HepG2 (cell line): ENCODE data around the gene DEPDC5. TPM values are rescaled to one million over a fixed set of nuclear protein-coding genes. Genes with fewer than 3 reads are reported as not detected.

ENCODE experiments used
- CBX5 ChIP-seq: sonication (generic); formaldehyde crosslinking; IDR thresholded peaks from 2 replicates; pipeline ENCODE4 v1.4.0; 2020; ENCODE audit warnings: missing genetic modification reagents, borderline replicate concordance
- ELF1 ChIP-seq: sonication (generic); formaldehyde crosslinking; IDR thresholded peaks from 2 replicates; pipeline ENCODE4 v1.4.0; 2020; ENCODE audit warnings: missing genetic modification reagents
- ETV5 ChIP-seq: IDR thresholded peaks from 2 replicates; pipeline ENCODE4 v1.6.1; 2018; ENCODE audit warnings: missing biosample characterization, missing genetic modification reagents, inconsistent platforms, borderline replicate concordance
- FOXK1 ChIP-seq: sonication (generic); formaldehyde crosslinking; IDR thresholded peaks from 2 replicates; pipeline ENCODE4 v1.4.0; 2020; ENCODE audit warnings: low read depth, missing genetic modification reagents, borderline replicate concordance
- GATAD2A ChIP-seq: IDR thresholded peaks from 2 replicates; pipeline ENCODE4 v1.6.1; 2016
- HDAC6 ChIP-seq: fragments of 200-600 bp; sonication (generic); IDR thresholded peaks from 2 replicates; pipeline ENCODE4 v1.7.0; 2017; ENCODE audit warnings: mild to moderate bottlenecking, antibody characterized with exemption, low read length, low read depth
- KDM1A ChIP-seq: IDR thresholded peaks from 2 replicates; pipeline ENCODE4 v1.6.1; 2016; ENCODE audit warnings: missing compliant biosample characterization
- KLF16 ChIP-seq, 2 experiments: sonication (generic) in 1 of 2; formaldehyde crosslinking in 1 of 2; IDR thresholded peaks; 2 replicates each; pipeline versions ENCODE4 v1.6.1 to v1.8.0; 2016 to 2023; ENCODE audit warnings: missing genetic modification reagents in 2 of 2, missing compliant biosample characterization in 1 of 2
- MAFK ChIP-seq, 2 experiments: IDR thresholded peaks in 1 of 2; conservative IDR thresholded peaks in 1 of 2; 2 replicates each; pipeline ENCODE4 v1.6.1; 2011; ENCODE audit warnings: improper control_type of control experiment in 2 of 2, low read length in 2 of 2
- MIXL1 ChIP-seq: IDR thresholded peaks from 2 replicates; pipeline ENCODE4 v1.6.1; 2016
- MYC ChIP-seq: sonication (generic); formaldehyde crosslinking; IDR thresholded peaks from 2 replicates; pipeline ENCODE4 v1.9.0; 2021; ENCODE audit warnings: missing genetic modification reagents, borderline replicate concordance
- NFYB ChIP-seq: sonication (generic); formaldehyde crosslinking; IDR thresholded peaks from 2 replicates; pipeline ENCODE4 v1.4.0; 2020; ENCODE audit warnings: missing genetic modification reagents
- NR2F6 ChIP-seq, 2 experiments: IDR thresholded peaks; 2 replicates each; pipeline ENCODE4 v1.6.1; 2016; ENCODE audit warnings: antibody characterized with exemption in 1 of 2, mild to moderate bottlenecking in 1 of 2
- SIN3A ChIP-seq: IDR thresholded peaks from 2 replicates; pipeline ENCODE4 v1.6.1; 2011; ENCODE audit warnings: low read depth, mild to moderate bottlenecking, control low read depth, low read length, borderline replicate concordance
- SIX4 ChIP-seq: sonication (generic); formaldehyde crosslinking; IDR thresholded peaks from 2 replicates; pipeline ENCODE4 v1.4.0; 2020; ENCODE audit warnings: missing genetic modification reagents
- ZNF10 ChIP-seq: sonication (generic); formaldehyde crosslinking; IDR thresholded peaks from 2 replicates; pipeline ENCODE4 v1.4.0; 2020; ENCODE audit warnings: mild to moderate bottlenecking, low read depth, missing genetic modification reagents, borderline replicate concordance
- ZNF317 ChIP-seq: sonication (generic); formaldehyde crosslinking; IDR thresholded peaks from 2 replicates; pipeline ENCODE4 v1.5.0; 2020; ENCODE audit warnings: mild to moderate bottlenecking, missing genetic modification reagents
- ZNF629 ChIP-seq: sonication (generic); formaldehyde crosslinking; conservative IDR thresholded peaks from 2 replicates; pipeline ENCODE4 v1.5.0; 2020; ENCODE audit warnings: missing genetic modification reagents
- polyA plus RNA-seq, 8 experiments: library from polyadenylated mRNA; depleted of rRNA in 3 of 8; stranded (reverse) in 7 of 8; unstranded in 1 of 8; fragments of >200 nt; fragmentation: Illumina TruSeq in 4 of 8; extraction: Trizol in 4 of 8; gene quantifications; 2 replicates each; pipeline versions ENCODE4 v1.2.1 to v1.2.3, GENCODE V29; 2011 to 2016; ENCODE audit warnings: low read depth in 4 of 8, missing spikeins in 1 of 8, mixed read lengths in 1 of 8; ENCODE audit not compliant: insufficient read depth in 1 of 8
- total RNA-seq, 5 experiments: library from RNA; depleted of rRNA; stranded (reverse); fragments of >200 nt; fragmentation: Illumina TruSeq; extraction: Trizol; gene quantifications; 2 replicates each; pipeline ENCODE4 v1.2.3, GENCODE V29; 2016; ENCODE audit warnings: low read depth in 1 of 5
- TF ChIP-seq, protein P1 (sequence below): sonication (generic); formaldehyde crosslinking; IDR thresholded peaks from 2 replicates; pipeline ENCODE4 v1.4.0; 2020; ENCODE audit warnings: low read depth, missing genetic modification reagents
- TF ChIP-seq, protein P2 (sequence below): IDR thresholded peaks from 2 replicates; pipeline ENCODE4 v1.6.1; 2016; ENCODE audit warnings: mild to moderate bottlenecking, missing biosample characterization, missing genetic modification reagents
- TF ChIP-seq, protein P3 (sequence below): sonication (generic); formaldehyde crosslinking; IDR thresholded peaks from 2 replicates; pipeline ENCODE4 v1.5.0; 2020; ENCODE audit warnings: missing genetic modification reagents, mild to moderate bottlenecking, borderline replicate concordance
- TF ChIP-seq, protein P4 (sequence below): fragments of 450-650 bp; IDR thresholded peaks from 2 replicates; pipeline ENCODE4 v1.6.1; 2016

Gene DEPDC5
- total and polyA plus RNA-seq, 2 of the 13 experiments (the other 11 are each of a cell fraction or from before 2014, with no cell fraction given) = 9.8 to 12.4 TPM

DNA sequence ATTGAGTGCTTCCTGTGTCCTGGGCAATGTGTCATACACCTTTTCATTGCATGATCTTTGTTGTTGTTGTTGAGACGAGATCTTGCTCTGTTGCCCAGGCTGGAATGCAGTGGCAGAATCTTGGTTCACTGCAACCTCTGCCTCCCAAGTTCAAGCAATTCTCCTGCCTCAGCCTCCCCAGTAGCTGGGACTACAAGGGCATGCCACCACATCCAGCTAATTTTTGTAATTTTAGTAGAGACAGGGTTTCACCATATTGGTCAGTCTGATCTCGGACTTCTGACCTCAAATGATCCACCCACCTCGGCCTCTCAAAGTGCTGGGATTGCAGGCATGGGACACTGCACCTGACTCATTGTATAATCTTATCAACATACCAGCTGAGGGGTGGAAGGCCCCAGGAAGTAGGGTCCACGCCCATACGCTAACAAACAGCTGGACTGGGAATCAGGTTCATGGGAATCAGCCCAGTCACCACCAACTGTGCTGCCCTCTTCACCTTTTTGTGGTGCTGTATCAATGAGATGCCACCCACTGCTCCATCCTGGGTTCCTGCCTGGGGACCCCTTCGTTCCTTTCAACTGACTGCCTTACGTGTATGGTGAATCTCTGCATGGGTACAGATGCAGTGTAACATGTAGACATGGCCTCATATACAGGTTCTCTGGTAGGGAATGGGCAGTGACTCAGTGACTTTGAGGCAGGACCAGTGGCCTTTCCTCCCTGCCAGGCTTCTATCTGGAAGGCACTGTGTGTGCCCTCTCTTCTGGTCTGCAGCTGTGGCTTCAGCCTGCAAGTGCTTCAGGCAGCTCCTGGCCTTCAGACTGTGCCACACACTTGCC, 158.0 kb downstream of the DEPDC5 start (continued):
- TF ChIP-seq NFYB = 0 out of 2 replicates have a peak, but pooled peaks have one; percentile 9
- TF ChIP-seq SIX4 (CRISPR knock-in tag) = peak; percentile 74
- peak; percentile 46 for TF ChIP-seq ELF1 (CRISPR knock-in tag)
- peak; percentile 92 for TF ChIP-seq ETV5 (CRISPR knock-in tag)
- TF ChIP-seq MYC (CRISPR knock-in tag) = peak; percentile 32; the same call in 1 of the 2 replicates
- TF ChIP-seq, protein P1, sequence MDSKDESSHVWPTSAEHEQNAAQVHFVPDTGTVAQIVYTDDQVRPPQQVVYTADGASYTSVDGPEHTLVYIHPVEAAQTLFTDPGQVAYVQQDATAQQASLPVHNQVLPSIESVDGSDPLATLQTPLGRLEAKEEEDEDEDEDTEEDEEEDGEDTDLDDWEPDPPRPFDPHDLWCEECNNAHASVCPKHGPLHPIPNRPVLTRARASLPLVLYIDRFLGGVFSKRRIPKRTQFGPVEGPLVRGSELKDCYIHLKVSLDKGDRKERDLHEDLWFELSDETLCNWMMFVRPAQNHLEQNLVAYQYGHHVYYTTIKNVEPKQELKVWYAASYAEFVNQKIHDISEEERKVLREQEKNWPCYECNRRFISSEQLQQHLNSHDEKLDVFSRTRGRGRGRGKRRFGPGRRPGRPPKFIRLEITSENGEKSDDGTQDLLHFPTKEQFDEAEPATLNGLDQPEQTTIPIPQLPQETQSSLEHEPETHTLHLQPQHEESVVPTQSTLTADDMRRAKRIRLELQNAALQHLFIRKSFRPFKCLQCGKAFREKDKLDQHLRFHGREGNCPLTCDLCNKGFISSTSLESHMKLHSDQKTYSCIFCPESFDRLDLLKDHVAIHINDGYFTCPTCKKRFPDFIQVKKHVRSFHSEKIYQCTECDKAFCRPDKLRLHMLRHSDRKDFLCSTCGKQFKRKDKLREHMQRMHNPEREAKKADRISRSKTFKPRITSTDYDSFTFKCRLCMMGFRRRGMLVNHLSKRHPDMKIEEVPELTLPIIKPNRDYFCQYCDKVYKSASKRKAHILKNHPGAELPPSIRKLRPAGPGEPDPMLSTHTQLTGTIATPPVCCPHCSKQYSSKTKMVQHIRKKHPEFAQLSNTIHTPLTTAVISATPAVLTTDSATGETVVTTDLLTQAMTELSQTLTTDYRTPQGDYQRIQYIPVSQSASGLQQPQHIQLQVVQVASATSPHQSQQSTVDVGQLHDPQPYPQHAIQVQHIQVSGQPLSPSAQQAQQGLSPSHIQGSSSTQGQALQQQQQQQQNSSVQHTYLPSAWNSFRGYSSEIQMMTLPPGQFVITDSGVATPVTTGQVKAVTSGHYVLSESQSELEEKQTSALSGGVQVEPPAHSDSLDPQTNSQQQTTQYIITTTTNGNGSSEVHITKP (CRISPR knock-in tag) = 0 out of 2 replicates have a peak, but pooled peaks have one; percentile 38
- TF ChIP-seq KDM1A (CRISPR knock-in tag) = 0 out of 2 replicates have a peak, but pooled peaks have one; percentile 14
- peak; percentile 58; the same call in 1 of the 2 replicates for TF ChIP-seq SIN3A
- TF ChIP-seq HDAC6 = no peak
- peak; percentile 61; the same call in 1 of the 2 replicates for TF ChIP-seq FOXK1
- peak; percentile 74; the same call in 1 of the 2 replicates for TF ChIP-seq MIXL1 (CRISPR knock-in tag)
- TF ChIP-seq KLF16 (CRISPR knock-in tag; IDR thresholded peaks at IDR 0.05) = 0 out of 4 replicates have a peak, but pooled peaks of 1 of the 2 experiments have one; percentile 22
- no peak for TF ChIP-seq ZNF10 (CRISPR knock-in tag)
- TF ChIP-seq ZNF629 (CRISPR knock-in tag) = no peak
- TF ChIP-seq, protein P2, sequence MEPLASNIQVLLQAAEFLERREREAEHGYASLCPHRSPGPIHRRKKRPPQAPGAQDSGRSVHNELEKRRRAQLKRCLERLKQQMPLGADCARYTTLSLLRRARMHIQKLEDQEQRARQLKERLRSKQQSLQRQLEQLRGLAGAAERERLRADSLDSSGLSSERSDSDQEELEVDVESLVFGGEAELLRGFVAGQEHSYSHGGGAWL (CRISPR knock-in tag) = no peak
- peak; percentile 64 for TF ChIP-seq GATAD2A (CRISPR knock-in tag)
- TF ChIP-seq, protein P3, sequence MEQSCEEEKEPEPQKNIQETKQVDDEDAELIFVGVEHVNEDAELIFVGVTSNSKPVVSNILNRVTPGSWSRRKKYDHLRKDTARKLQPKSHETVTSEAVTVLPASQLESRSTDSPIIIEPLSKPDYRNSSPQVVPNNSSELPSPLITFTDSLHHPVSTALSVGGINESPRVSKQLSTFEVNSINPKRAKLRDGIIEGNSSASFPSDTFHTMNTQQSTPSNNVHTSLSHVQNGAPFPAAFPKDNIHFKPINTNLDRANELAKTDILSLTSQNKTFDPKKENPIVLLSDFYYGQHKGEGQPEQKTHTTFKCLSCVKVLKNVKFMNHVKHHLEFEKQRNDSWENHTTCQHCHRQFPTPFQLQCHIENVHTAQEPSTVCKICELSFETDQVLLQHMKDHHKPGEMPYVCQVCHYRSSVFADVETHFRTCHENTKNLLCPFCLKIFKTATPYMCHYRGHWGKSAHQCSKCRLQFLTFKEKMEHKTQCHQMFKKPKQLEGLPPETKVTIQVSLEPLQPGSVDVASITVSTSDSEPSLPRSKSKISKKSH = no peak
- TF ChIP-seq MAFK (conservative IDR thresholded peaks at IDR 0.05 in 1 of 2, IDR thresholded peaks at IDR 0.05 in 1 of 2; ENCODE audit: low read length in 2 of 2) = no peak
- TF ChIP-seq CBX5 = 0 out of 2 replicates have a peak, but pooled peaks have one; percentile 32
- TF ChIP-seq, protein P4, sequence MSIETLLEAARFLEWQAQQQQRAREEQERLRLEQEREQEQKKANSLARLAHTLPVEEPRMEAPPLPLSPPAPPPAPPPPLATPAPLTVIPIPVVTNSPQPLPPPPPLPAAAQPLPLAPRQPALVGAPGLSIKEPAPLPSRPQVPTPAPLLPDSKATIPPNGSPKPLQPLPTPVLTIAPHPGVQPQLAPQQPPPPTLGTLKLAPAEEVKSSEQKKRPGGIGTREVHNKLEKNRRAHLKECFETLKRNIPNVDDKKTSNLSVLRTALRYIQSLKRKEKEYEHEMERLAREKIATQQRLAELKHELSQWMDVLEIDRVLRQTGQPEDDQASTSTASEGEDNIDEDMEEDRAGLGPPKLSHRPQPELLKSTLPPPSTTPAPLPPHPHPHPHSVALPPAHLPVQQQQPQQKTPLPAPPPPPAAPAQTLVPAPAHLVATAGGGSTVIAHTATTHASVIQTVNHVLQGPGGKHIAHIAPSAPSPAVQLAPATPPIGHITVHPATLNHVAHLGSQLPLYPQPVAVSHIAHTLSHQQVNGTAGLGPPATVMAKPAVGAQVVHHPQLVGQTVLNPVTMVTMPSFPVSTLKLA = peak; percentile 19; the same call in 1 of the 2 replicates
- 0 out of 2 replicates have a peak, but pooled peaks have one; percentile 34 for TF ChIP-seq ZNF317 (CRISPR knock-in tag)
- peak; percentile 65 for TF ChIP-seq NR2F6 (IDR thresholded peaks at IDR 0.05)
- peak; percentile 72 for TF ChIP-seq NR2F6 (CRISPR knock-in tag; IDR thresholded peaks at IDR 0.05)
